GM10847 (cell line): Measurements from ENCODE around the gene GFI1B.

ENCODE experiments used
- POLR2A ChIP-seq: IDR thresholded peaks from 2 replicates; pipeline ENCODE4 v1.6.1; 2011; ENCODE audit not compliant: insufficient read length; ENCODE audit errors: extremely low read depth

The GFI1B gene

GRCh38 chr9:132949709-132950108, 28.8 kb upstream of the GFI1B start:
- no peak for TF ChIP-seq POLR2A

- no peak for TF ChIP-seq POLR2A
Measured at GRCh38 chr9:132955123-132955522, 23.4 kb upstream of the GFI1B start.

GRCh38 chr9:132955768-132956167, 22.7 kb upstream of the GFI1B start:
- no peak for TF ChIP-seq POLR2A

- no peak for TF ChIP-seq POLR2A
Measured at GRCh38 chr9:132957805-132958204, 20.7 kb upstream of the GFI1B start.

- TF ChIP-seq POLR2A = no peak
Measured at GRCh38 chr9:132961002-132961401, 17.5 kb upstream of the GFI1B start.

DNA sequence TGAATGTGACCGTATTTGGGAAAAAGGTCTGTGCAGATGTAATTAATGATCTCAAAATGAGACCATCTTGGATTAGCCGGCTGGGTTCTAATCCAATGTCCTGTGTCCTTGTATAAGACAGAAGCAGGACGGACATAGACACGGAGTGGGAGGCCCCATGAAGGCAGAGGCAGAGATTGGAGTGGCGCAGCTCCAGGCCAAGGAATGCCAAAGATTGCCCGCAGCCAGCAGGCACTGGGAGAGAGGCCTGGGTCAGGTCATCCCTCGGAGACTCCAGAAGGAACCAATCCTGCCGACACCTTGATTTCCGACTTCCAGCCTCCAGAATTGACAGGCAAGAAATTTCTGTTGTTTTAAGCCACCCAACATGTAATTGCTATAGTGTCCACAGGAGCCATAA, 13.0 kb upstream of the GFI1B start:
- no peak for TF ChIP-seq POLR2A

DNA sequence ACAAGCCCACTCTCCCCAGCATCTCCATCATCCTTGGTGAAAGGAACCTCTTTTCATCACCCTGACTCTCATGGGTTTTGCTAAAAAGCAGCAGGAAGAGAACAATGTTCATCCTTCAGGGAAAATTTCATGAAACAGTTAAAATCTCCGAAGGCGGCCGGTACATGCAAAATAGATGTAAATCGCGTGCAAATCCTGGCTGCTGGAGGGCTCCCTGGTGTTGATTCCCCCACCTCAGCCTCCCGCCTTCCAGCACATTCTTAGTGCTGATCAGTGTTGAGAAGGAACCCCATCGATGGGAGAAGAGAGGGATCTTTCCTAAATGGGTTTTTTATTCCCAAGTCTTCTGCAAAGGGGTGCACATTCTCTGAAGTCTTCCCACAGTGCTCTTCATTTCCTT, 8.7 kb upstream of the GFI1B start:
- no peak for TF ChIP-seq POLR2A

- TF ChIP-seq POLR2A = no peak
Measured at GRCh38 chr9:132970324-132971062, 8.0 kb upstream of the GFI1B start.

DNA sequence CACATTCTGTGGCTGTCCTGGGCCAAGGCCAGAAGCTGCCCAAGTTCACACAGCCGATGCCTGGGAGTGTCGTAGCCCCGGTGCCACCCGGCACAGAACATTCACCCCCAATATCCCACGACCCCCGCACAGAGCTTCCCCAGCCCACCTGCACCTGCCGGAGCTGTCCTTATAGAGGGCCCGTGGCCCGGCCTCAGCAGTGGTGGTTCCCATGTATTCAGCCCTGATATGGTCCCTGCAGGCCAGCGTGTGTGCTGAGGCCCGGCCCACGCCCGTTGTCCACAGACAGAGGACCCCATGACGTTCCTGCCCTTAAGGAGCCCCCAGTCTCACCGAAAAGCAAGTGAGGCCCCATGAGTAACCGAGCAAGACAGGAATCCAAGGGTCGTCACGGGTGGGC, 5.3 kb upstream of the GFI1B start:
- TF ChIP-seq POLR2A = no peak

GRCh38 chr9:132973713-132974112, 4.8 kb upstream of the GFI1B start:
- TF ChIP-seq POLR2A = no peak

DNA sequence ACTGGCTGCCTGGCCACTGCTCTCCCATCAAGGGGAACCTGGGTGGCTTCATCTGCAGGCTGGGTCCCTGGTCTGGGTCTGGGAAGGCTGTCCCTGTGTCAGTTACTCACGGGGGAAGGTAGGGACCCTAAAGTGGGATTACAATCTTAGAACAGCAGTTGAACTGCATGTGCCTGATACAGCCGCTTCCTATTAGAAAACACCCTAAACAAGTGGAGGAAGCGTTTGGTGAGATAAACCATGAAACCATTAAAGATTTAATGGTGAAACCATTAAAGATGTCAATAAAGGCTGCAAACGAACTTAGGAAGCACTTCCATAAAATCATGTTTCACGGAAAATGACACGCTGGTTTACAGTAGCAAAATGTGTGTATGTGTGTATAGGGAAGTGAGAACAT, 2.5 kb upstream of the GFI1B start:
- no peak for TF ChIP-seq POLR2A

DNA sequence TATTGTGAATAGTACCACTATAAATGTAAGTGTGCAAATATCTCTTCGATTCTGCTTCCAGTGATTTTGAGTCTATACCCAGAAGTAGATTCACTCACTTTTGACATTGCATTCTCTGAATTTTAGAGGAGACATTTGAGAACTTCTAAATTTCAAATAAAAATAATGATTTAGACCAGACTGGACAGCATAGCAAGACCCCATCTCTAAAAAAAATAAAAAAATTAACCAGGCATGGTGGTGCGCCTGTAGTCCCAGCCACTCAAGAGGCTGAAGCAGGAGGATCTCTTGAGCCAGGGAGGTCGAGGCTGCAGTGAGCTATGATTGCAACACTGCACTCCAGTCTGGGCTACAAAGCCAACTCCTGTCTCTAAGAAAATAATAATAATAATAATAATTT, 1.9 kb upstream of the GFI1B start:
- TF ChIP-seq POLR2A = no peak

GRCh38 chr9:132978112-132978450, 413 bp upstream of the GFI1B start:
- no peak for TF ChIP-seq POLR2A

DNA sequence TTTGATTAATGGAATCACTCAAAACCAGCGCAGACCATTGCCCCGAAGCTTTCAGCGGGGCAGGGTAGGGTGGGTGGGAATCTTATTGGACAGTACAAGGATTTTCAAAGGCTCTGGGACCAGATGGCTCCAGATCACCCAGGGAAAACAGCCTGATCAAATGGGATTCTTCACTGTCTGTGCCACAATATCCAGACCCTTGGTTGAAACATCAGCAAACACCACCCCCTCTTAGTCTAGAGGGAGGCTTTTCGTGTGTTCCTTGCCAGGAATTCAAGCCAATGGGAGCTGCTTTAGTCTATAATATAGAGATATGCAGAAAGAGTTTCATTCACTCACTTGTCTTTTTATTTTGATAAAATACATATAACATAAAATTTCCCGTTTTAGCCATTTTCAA, 1.7 kb downstream of the GFI1B start:
- TF ChIP-seq POLR2A = no peak

- TF ChIP-seq POLR2A = no peak
Measured at GRCh38 chr9:132982458-132982857, 4.0 kb downstream of the GFI1B start.

- no peak for TF ChIP-seq POLR2A
Measured at GRCh38 chr9:132983491-132984201, 5.2 kb downstream of the GFI1B start.
